NT2/D1 (cell line): ENCODE results near the gene RTL1.

Experiments
- DNase-seq: peaks from one replicate; pipeline ENCODE4 v3.0.0-alpha.2; 2011; ENCODE audit warnings: low read depth, low spot score
- H3K27me3 ChIP-seq: 2 replicates; pipeline ENCODE4 v1.6.0; 2011; ENCODE audit warnings: mild to moderate bottlenecking; ENCODE audit not compliant: insufficient read length, insufficient read depth
- H3K36me3 ChIP-seq: 2 replicates; pipeline ENCODE4 v1.6.1; 2011; ENCODE audit warnings: mild to moderate bottlenecking, low read length, mixed read lengths; ENCODE audit not compliant: insufficient read depth, insufficient read length
- H3K4me1 ChIP-seq: 2 replicates; pipeline ENCODE4 v1.5.1; 2011; ENCODE audit not compliant: insufficient read depth, insufficient read length
- H3K4me3 ChIP-seq: 2 replicates; pipeline ENCODE4 v1.5.1; 2011; ENCODE audit warnings: low read depth; ENCODE audit not compliant: insufficient read length
- H3K9ac ChIP-seq: 2 replicates; pipeline ENCODE4 v1.6.0; 2011; ENCODE audit warnings: low read depth; ENCODE audit not compliant: insufficient read length
- H3K9me3 ChIP-seq: 2 replicates; pipeline ENCODE4 v1.5.1; 2011; ENCODE audit warnings: mild to moderate bottlenecking, low read length; ENCODE audit not compliant: insufficient read depth
- SUZ12 ChIP-seq: IDR thresholded peaks from 2 replicates; pipeline ENCODE4 v1.6.1; 2011; ENCODE audit not compliant: insufficient read length, insufficient read depth; ENCODE audit errors: extremely low read depth
- YY1 ChIP-seq: IDR thresholded peaks from 2 replicates; pipeline ENCODE4 v1.6.1; 2011; ENCODE audit not compliant: insufficient read length, insufficient read depth
- ZNF274 ChIP-seq: IDR thresholded peaks from 2 replicates; pipeline ENCODE4 v1.6.1; 2011; ENCODE audit warnings: mild to moderate bottlenecking, low read depth, low read length

RTL1 gene

GRCh38 chr14:100896369-100897060 lies 7.0 kb downstream of the RTL1 start:
- TF ChIP-seq ZNF274 (no peak), YY1 (no peak), SUZ12 (no peak)
- DNase-seq = no peak
- H3K9ac ChIP-seq = no peak overlapping the region
- H3K4me1 ChIP-seq = peaks cover 10% of the 10 kb centered on the region
- no peaks in the 10 kb centered on the region for H3K36me3 ChIP-seq
- H3K4me3 ChIP-seq = no peak overlapping the region
- H3K9me3 ChIP-seq = peaks cover 4% of the 10 kb centered on the region; the same call in 1 of the 2 replicates
- H3K27me3 ChIP-seq = no peaks in the 10 kb centered on the region

DNA sequence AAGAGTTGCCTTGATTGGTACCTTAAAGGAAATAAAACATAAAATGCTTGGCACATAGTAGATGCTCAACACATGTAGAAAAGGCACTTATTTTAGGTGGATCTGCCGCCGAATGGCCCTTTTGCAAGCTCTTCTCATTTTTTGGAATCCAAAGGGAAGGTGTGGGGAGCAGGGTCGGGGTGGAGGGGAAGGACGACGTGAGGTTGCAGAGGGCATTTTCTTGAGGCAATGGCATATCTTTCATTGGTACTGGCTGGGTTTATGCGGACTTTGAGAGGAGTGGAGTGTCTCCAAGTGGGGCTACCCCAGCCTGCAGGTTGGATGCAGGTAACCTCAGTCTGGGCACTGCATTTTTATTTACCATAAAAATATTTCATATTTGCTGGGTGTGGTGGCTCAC lies 8.1 kb downstream of the RTL1 start:
- no peaks in the 10 kb centered on the region for H3K36me3 ChIP-seq
- TF ChIP-seq YY1 = no peak
- no peak for TF ChIP-seq SUZ12
- no peak for TF ChIP-seq ZNF274
- no peaks in the 10 kb centered on the region for H3K27me3 ChIP-seq

GRCh38 chr14:100894416-100894815 lies 9.1 kb downstream of the RTL1 start:
- Histone ChIP-seq H3K36me3 (no peaks in the 10 kb centered on the region), H3K4me1 (peaks cover 3% of the 10 kb centered on the region), H3K4me3 (no peak overlapping the region), H3K9ac (no peak overlapping the region), H3K27me3 (no peaks in the 10 kb centered on the region), H3K9me3 (no peaks in the 10 kb centered on the region)
- no peak for TF ChIP-seq ZNF274
- TF ChIP-seq YY1 = no peak
- TF ChIP-seq SUZ12 = no peak
- no peak for DNase-seq

More for the DNA sequence above, 8.1 kb downstream of the RTL1 start:
- Histone ChIP-seq H3K4me3 (no peak overlapping the region), H3K9me3 (no peaks in the 10 kb centered on the region), H3K9ac (no peak overlapping the region), H3K4me1 (peaks cover 4% of the 10 kb centered on the region)
- DNase-seq = no peak

DNA sequence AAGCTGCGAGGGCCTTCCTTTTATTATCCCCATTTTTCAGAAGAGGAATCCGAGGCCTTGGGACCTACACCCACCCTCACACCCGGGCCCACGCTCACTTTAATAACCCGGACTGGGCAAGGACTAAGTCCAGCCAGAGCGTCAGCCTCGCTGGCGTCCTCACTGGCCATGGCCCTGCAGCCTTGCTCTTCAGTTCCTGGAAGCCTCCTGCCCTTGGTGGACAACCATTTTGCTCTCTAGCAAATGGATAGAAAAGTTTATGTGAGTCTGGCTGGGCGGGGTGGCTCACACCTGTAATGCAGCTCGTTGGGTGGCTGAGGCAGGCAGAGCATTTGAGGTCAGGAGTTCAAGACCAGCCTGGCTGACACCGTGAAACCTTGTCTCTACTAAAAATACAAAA lies 9.8 kb downstream of the RTL1 start:
- no peaks in the 10 kb centered on the region for H3K36me3 ChIP-seq
- no peaks in the 10 kb centered on the region for H3K4me1 ChIP-seq

DNA sequence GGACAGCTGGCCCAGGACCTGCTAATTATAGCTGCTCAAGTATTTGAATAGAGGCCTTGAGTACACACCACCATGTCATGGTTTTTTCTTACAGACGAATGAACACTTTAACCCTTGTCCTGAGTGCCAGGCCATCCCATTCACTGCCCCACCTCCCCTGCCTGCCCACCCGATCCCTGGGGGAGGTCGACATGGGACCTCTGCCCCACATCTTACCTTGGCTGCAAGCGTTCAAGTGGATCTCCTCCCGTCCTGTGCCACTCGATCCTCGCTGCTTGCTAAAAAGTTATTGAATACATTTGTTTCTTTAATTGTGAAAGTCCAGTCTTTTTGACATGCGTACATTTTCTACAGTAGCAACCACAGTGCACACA lies 10.3 kb downstream of the RTL1 start:
- Histone ChIP-seq H3K36me3 (no peaks in the 10 kb centered on the region), H3K4me3 (no peak overlapping the region), H3K9ac (no peak overlapping the region), H3K27me3 (no peaks in the 10 kb centered on the region), H3K4me1 (no peaks in the 10 kb centered on the region), H3K9me3 (no peaks in the 10 kb centered on the region)
- TF ChIP-seq ZNF274 (no peak), YY1 (no peak), SUZ12 (no peak)
- no peak for DNase-seq

More for the DNA sequence above, 9.8 kb downstream of the RTL1 start:
- Histone ChIP-seq H3K27me3 (no peaks in the 10 kb centered on the region), H3K4me3 (no peak overlapping the region), H3K9me3 (no peaks in the 10 kb centered on the region), H3K9ac (no peak overlapping the region)
- TF ChIP-seq SUZ12 (no peak), YY1 (no peak), ZNF274 (no peak)
- DNase-seq = no peak

- Histone ChIP-seq H3K4me1 (no peaks in the 10 kb centered on the region), H3K4me3 (no peak overlapping the region), H3K9ac (no peak overlapping the region), H3K9me3 (no peaks in the 10 kb centered on the region), H3K36me3 (no peaks in the 10 kb centered on the region), H3K27me3 (no peaks in the 10 kb centered on the region)
- no peak for DNase-seq
- TF ChIP-seq YY1 (no peak), SUZ12 (no peak), ZNF274 (no peak)
These were observed 10.9 kb downstream of the RTL1 start for GRCh38 chr14:100892496-100893227.

GRCh38 chr14:100891501-100892445 lies 11.7 kb downstream of the RTL1 start:
- Histone ChIP-seq H3K36me3 (no peaks in the 10 kb centered on the region), H3K9me3 (no peaks in the 10 kb centered on the region), H3K4me1 (no peaks in the 10 kb centered on the region), H3K4me3 (no peak overlapping the region), H3K27me3 (no peaks in the 10 kb centered on the region), H3K9ac (no peak overlapping the region)
- TF ChIP-seq YY1 (no peak), ZNF274 (no peak), SUZ12 (no peak)
- DNase-seq = no peak
